ENCODE measurements around the gene PCDHGB3.

GRCh38 chr5:141421489-141421855, 51.4 kb downstream of the PCDHGB3 start:
- no peak for TF ChIP-seq CTCF (IDR thresholded peaks at IDR 0.05)
- TF ChIP-seq POLR2A (IDR thresholded peaks at IDR 0.05), result no peak

Measured in esophagus squamous epithelium (tissue), 4 donors.